Measurements from ENCODE around the gene PTPRK.

GRCh38 chr6:128412680-128413079, 107.7 kb downstream of the PTPRK start:
- TF ChIP-seq FOXM1 (IDR thresholded peaks at IDR 0.05; ENCODE audit: borderline replicate concordance) (no peak), NFRKB (IDR thresholded peaks at IDR 0.05) (no peak), ARNT (IDR thresholded peaks at IDR 0.05) (no peak), L3MBTL2 (conservative IDR thresholded peaks at IDR 0.05) (no peak), ELF4 (IDR thresholded peaks at IDR 0.05) (no peak), ZNF384 (IDR thresholded peaks at IDR 0.05) (no peak)

Measured in HEK293T (cell line).